ENCODE data around the gene KIF23.

GRCh38 chr15:69367236-69367635 is 46.9 kb upstream of the KIF23 start:
- TF ChIP-seq POLR2A (IDR thresholded peaks at IDR 0.05) = no peak
- TF ChIP-seq CTCF (IDR thresholded peaks at IDR 0.05) = no peak

All from heart left ventricle (tissue), 13 donors.